Fibroblast of the aortic adventitia (primary cell): ENCODE results near the gene CDYL2. TPM values are rescaled to one million over a fixed set of nuclear protein-coding genes. Genes with fewer than 3 reads are reported as not detected.
A peak's percentile ranks its signal among the peaks of the same experiment; 100 is the strongest.
"Not testable (repeated sequence)": the region's sequence is repeated elsewhere in the genome, so short reads cannot be mapped to it uniquely, and the experiment has no call there.

Experiments
- DNase-seq: peaks from one replicate; pipeline ENCODE4 v3.0.0-alpha.2; 2010; ENCODE audit warnings: low read depth
- H3K4me3 ChIP-seq: 2 replicates; pipeline ENCODE4 v1.5.1; 2011; ENCODE audit warnings: low read depth, mild to moderate bottlenecking, control low read depth, low read length, moderate library complexity
- CTCF ChIP-seq: IDR thresholded peaks from 2 replicates; pipeline ENCODE4 v1.5.1; 2011; ENCODE audit warnings: mild to moderate bottlenecking, low read length, control low read depth, inconsistent platforms; ENCODE audit not compliant: insufficient read depth
- total RNA-seq: library from RNA; depleted of rRNA; stranded (reverse); fragments of >200 nt; gene quantifications from 2 replicates; pipeline ENCODE4 v1.2.3, GENCODE V29; 2012; ENCODE audit warnings: low replicate concordance

Gene CDYL2
- total RNA-seq, 1 donor: 5.2 TPM

DNA sequence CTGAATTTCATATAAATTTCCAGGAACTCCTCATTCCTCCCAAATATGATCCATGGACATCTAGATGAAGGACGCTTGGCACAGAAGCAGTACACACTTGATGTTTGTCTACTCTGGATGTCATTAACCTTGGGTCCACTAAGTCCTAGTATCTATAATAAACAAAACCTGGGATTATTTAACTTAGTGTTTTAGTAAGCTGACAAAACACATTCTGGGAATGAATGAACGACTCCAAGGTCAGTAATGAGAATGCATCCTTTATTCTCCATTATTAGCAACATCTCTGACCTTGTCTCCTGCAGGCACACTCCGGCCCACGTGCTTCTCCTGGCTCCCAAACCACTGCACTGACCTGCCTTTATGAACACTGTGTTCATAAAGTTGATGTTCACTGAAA is 24.1 kb upstream of the CDYL2 start:
- no peak overlapping the region for H3K4me3 ChIP-seq
- DNase-seq: no peak
- no peak for TF ChIP-seq CTCF

GRCh38 chr16:80827007-80827406 is 22.6 kb upstream of the CDYL2 start:
- no peak for TF ChIP-seq CTCF
- no peak for DNase-seq
- H3K4me3 ChIP-seq: no peak overlapping the region

- DNase-seq: no peak
- TF ChIP-seq CTCF: no peak
- H3K4me3 ChIP-seq: no peak overlapping the region
Measured at GRCh38 chr16:80825365-80825758, 21.0 kb upstream of the CDYL2 start.

DNA sequence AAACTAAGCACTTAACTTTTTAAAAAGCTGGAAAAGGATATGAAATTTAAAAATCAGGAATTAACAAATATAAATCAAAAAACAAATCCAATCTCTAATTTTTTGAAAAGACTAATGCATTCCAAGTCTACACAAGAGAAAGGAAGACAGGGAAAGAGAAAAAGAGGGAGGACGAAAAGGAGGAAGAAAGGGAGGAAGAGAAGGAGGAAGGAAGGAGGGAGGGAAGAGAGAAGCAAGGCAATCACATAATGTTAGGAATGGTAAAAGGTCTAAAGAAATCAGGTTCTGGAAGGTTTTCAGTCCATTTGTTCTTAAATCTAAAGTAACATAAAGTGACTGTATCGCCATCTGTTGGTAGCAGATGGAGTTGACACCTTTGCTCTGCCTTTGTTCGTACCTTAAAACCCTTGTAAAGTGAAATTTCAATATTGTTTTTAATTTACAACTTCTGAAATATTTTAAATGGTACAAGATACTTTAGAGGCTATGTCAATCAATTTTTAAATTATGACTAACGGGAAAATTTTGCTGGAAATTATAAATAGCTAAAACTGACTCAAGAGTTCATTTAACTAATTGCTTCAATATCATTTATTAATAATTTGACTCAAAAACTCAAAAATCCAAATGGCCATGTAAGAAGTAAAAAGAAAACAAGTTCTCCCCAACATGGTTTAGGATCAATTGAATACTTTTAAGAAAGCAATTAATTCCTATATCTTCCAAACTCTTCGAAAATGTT is 20.4 kb upstream of the CDYL2 start:
- TF ChIP-seq CTCF: peak; percentile 81
- H3K4me3 ChIP-seq: no peak overlapping the region
- DNase-seq: peak; percentile 82

DNA sequence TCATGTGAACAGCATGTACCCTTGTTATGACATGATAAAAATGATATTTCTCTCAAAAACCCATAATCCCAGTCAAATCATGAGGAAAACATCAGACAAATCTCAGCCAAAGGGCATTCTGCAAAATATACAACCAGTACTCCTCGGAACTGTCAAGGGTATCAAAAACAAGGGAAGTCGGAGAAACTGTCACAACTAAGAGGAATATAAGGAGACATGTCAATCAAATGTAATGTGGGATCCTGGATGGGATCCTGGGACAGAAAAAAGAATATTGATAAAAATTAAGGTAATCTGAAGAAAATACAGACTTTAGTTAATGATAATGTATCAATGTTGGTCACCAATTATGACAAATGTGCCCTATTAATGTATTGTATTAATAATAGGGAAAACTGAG is 15.6 kb upstream of the CDYL2 start:
- DNase-seq: no peak
- no peak overlapping the region for H3K4me3 ChIP-seq
- no peak for TF ChIP-seq CTCF

- DNase-seq: no peak
- H3K4me3 ChIP-seq: no peak overlapping the region
- TF ChIP-seq CTCF: no peak
Measured at GRCh38 chr16:80816356-80816755, 12.0 kb upstream of the CDYL2 start.

- not testable (repeated sequence) for H3K4me3 ChIP-seq, DNase-seq
Measured at GRCh38 chr16:80815278-80815677, 10.9 kb upstream of the CDYL2 start.
